IMR-90 (cell line): Measurements from ENCODE around the gene DNAJC5. TPM values are rescaled to one million over a fixed set of nuclear protein-coding genes. Genes with fewer than 3 reads are reported as not detected.

Source experiments
- ATAC-seq: fragments of 200-7000 bp; cut with Tn5 transposase; 2 replicates; pipeline ENCODE4 v1.9.1; 2020; ENCODE audit warnings: low read depth, mild to moderate bottlenecking, moderate library complexity
- BruUV-seq: library from RNA; stranded (reverse); fragments of 400-500 nt; replicated peaks from 2 replicates; lab custom pipeline; 2021; lab: Mats Ljungman, UMichigan
- CTCF ChIA-PET: fragments of 300-600 bp; formaldehyde crosslinking; extraction: SDS; loops from one replicate; lab custom pipeline; 2021; ENCODE audit warnings: antibody characterized with exemption; lab: Yijun Ruan, JAX
- POLR2A ChIA-PET: fragments of 300-600 bp; sonication (Branson Sonifier 250); formaldehyde crosslinking; loops from one replicate; lab custom pipeline; 2022; ENCODE audit warnings: antibody characterized with exemption; ENCODE audit not compliant: unreplicated experiment; lab: Charles Lee
- DNase-seq: peaks from one replicate; pipeline ENCODE4 v3.0.0; 2013
- H2AFZ ChIP-seq: replicated peaks from 2 replicates; pipeline ENCODE3; 2013; ENCODE audit warnings: low read length, mild to moderate bottlenecking; ENCODE audit not compliant: poor library complexity
- H2AK5ac ChIP-seq: 2 replicates; pipeline ENCODE4 v1.6.1; 2013; ENCODE audit warnings: low read depth, low read length, inconsistent platforms
- H2AK9ac ChIP-seq: replicated peaks from 2 replicates; pipeline ENCODE3; 2013; ENCODE audit warnings: mild to moderate bottlenecking, low read depth, low read length, moderate library complexity; ENCODE audit not compliant: poor library complexity
- H2BK120ac ChIP-seq: 2 replicates; pipeline ENCODE4 v1.6.1; 2013; ENCODE audit warnings: low read depth, low read length, inconsistent platforms
- H2BK15ac ChIP-seq: 3 replicates; pipeline ENCODE4 v1.6.1; 2013; ENCODE audit warnings: low read depth, low read length, inconsistent platforms
- H2BK20ac ChIP-seq: 2 replicates; pipeline ENCODE4 v1.6.1; 2013; ENCODE audit warnings: low read depth, mild to moderate bottlenecking, inconsistent platforms, low read length, moderate library complexity
- H2BK5ac ChIP-seq: 2 replicates; pipeline ENCODE4 v1.6.1; 2013; ENCODE audit warnings: mild to moderate bottlenecking, low read depth, low read length, inconsistent platforms; ENCODE audit not compliant: poor library complexity, severe bottlenecking
- H3K14ac ChIP-seq: replicated peaks from 2 replicates; pipeline ENCODE4 v1.6.1; 2013; ENCODE audit warnings: low read depth, low read length, inconsistent platforms
- H3K18ac ChIP-seq: 2 replicates; pipeline ENCODE4 v1.6.1; 2013; ENCODE audit warnings: low read depth, low read length, control low read depth
- H3K23ac ChIP-seq: 2 replicates; pipeline ENCODE4 v1.6.1; 2013; ENCODE audit warnings: low read depth, low read length, inconsistent platforms
- H3K27ac ChIP-seq: 2 replicates; pipeline ENCODE4 v1.5.1; 2013; ENCODE audit warnings: mild to moderate bottlenecking, control low read depth, low read length; ENCODE audit not compliant: insufficient read depth
- H3K27me3 ChIP-seq: 2 replicates; pipeline ENCODE4 v1.6.1; 2013; ENCODE audit warnings: low read length; ENCODE audit not compliant: control insufficient read depth, insufficient read depth
- H3K36me3 ChIP-seq: 2 replicates; pipeline ENCODE4 v1.6.1; 2013; ENCODE audit warnings: low read length, mixed read lengths; ENCODE audit not compliant: control insufficient read depth, insufficient read depth
- H3K4ac ChIP-seq: 2 replicates; pipeline ENCODE4 v1.6.1; 2013; ENCODE audit warnings: low read depth, low read length, inconsistent platforms
- H3K4me1 ChIP-seq: 2 replicates; pipeline ENCODE4 v1.6.1; 2013; ENCODE audit warnings: low read length, mixed read lengths; ENCODE audit not compliant: control insufficient read depth, insufficient read depth
- H3K4me2 ChIP-seq: 2 replicates; pipeline ENCODE4 v1.6.1; 2013; ENCODE audit warnings: low read depth, mild to moderate bottlenecking, control low read depth, low read length, moderate library complexity
- H3K4me3 ChIP-seq: 2 replicates; pipeline ENCODE4 v1.5.1; 2013; ENCODE audit warnings: low read depth, mild to moderate bottlenecking, control low read depth, low read length, moderate library complexity; ENCODE audit not compliant: insufficient read depth
- H3K56ac ChIP-seq: 2 replicates; pipeline ENCODE4 v1.6.1; 2013; ENCODE audit warnings: low read length, inconsistent platforms; ENCODE audit not compliant: insufficient read depth; ENCODE audit errors: extremely low read depth
- H3K79me1 ChIP-seq, 2 experiments: 2 replicates each; pipeline ENCODE4 v1.6.1; 2013; ENCODE audit warnings: low read length in 2 of 2, inconsistent platforms in 1 of 2, low read depth in 1 of 2
- H3K9ac ChIP-seq: 2 replicates; pipeline ENCODE4 v1.6.1; 2013; ENCODE audit warnings: low read depth, low read length, control low read depth
- H3K9me1 ChIP-seq: 2 replicates; pipeline ENCODE4 v1.6.1; 2013; ENCODE audit warnings: low read length, inconsistent platforms; ENCODE audit not compliant: insufficient read depth
- H3K9me3 ChIP-seq: 2 replicates; pipeline ENCODE4 v1.6.1; 2013; ENCODE audit warnings: low read length; ENCODE audit not compliant: control insufficient read depth, insufficient read depth
- H4K20me1 ChIP-seq: 2 replicates; pipeline ENCODE4 v1.6.1; 2013; ENCODE audit warnings: low read length, inconsistent platforms; ENCODE audit not compliant: insufficient read depth
- H4K5ac ChIP-seq: 2 replicates; pipeline ENCODE4 v1.6.1; 2013; ENCODE audit warnings: mild to moderate bottlenecking, low read depth, low read length, control low read depth
- H4K8ac ChIP-seq, 2 experiments: 2 replicates each; pipeline ENCODE4 v1.6.1; 2013; ENCODE audit warnings: low read depth in 2 of 2, low read length in 2 of 2, control low read depth in 1 of 2, inconsistent platforms in 1 of 2
- H4K91ac ChIP-seq: 2 replicates; pipeline ENCODE4 v1.6.1; 2013; ENCODE audit warnings: low read depth, low read length, inconsistent platforms; ENCODE audit not compliant: insufficient read depth
- BHLHE40 ChIP-seq: fragments of 150-350 bp; IDR thresholded peaks from 2 replicates; pipeline ENCODE4 v1.6.1; 2016; ENCODE audit warnings: mild to moderate bottlenecking, low read depth, low read length
- CHD1 ChIP-seq: IDR thresholded peaks from 2 replicates; pipeline ENCODE4 v1.6.1; 2012; ENCODE audit warnings: low read depth, low read length, improper control_type of control experiment
- CTCF ChIP-seq: conservative IDR thresholded peaks from 2 replicates; pipeline ENCODE4 v1.5.1; 2012; ENCODE audit warnings: mild to moderate bottlenecking, low read depth, low read length, improper control_type of control experiment
- ELK1 ChIP-seq: fragments of 150-350 bp; IDR thresholded peaks from 2 replicates; pipeline ENCODE4 v1.6.1; 2016; ENCODE audit warnings: low read depth, mild to moderate bottlenecking, low read length, moderate library complexity, borderline replicate concordance
- FOS ChIP-seq: fragments of 150-350 bp; IDR thresholded peaks from 2 replicates; pipeline ENCODE4 v1.6.1; 2016; ENCODE audit warnings: low read depth, low read length
- MAFK ChIP-seq: IDR thresholded peaks from 2 replicates; pipeline ENCODE4 v1.6.1; 2012; ENCODE audit warnings: low read depth, low read length, improper control_type of control experiment
- MAZ ChIP-seq: IDR thresholded peaks from 2 replicates; pipeline ENCODE4 v1.6.1; 2012; ENCODE audit warnings: low read depth, mild to moderate bottlenecking, low read length, improper control_type of control experiment, moderate library complexity, borderline replicate concordance
- MXI1 ChIP-seq: IDR thresholded peaks from 2 replicates; pipeline ENCODE4 v1.6.1; 2012; ENCODE audit warnings: low read depth, mild to moderate bottlenecking, low read length, moderate library complexity, borderline replicate concordance
- NFE2L2 ChIP-seq: fragments of 150-350 bp; IDR thresholded peaks from 2 replicates; pipeline ENCODE4 v1.6.1; 2016; ENCODE audit warnings: low read depth, mild to moderate bottlenecking, low read length
- POLR2A ChIP-seq: IDR thresholded peaks from 2 replicates; pipeline ENCODE4 v1.6.1; 2012; ENCODE audit warnings: mild to moderate bottlenecking, low read depth, low read length
- RAD21 ChIP-seq: IDR thresholded peaks from 2 replicates; pipeline ENCODE4 v1.6.1; 2012; ENCODE audit warnings: low read length, improper control_type of control experiment
- RCOR1 ChIP-seq: IDR thresholded peaks from 2 replicates; pipeline ENCODE4 v1.6.1; 2012; ENCODE audit warnings: mild to moderate bottlenecking, low read length, improper control_type of control experiment; ENCODE audit not compliant: insufficient replicate concordance
- RFX5 ChIP-seq: IDR thresholded peaks from 2 replicates; pipeline ENCODE4 v1.8.0; 2012; ENCODE audit warnings: low read depth, mild to moderate bottlenecking, low read length, moderate library complexity
- SMC3 ChIP-seq: fragments of 150-350 bp; IDR thresholded peaks from 2 replicates; pipeline ENCODE4 v1.6.1; 2016; ENCODE audit warnings: low read depth, mild to moderate bottlenecking, antibody characterized with exemption, low read length, moderate library complexity
- USF2 ChIP-seq: fragments of 150-350 bp; IDR thresholded peaks from 2 replicates; pipeline ENCODE4 v1.6.1; 2017; ENCODE audit warnings: mild to moderate bottlenecking, antibody characterized with exemption, low read length, low read depth
- WGBS, 2 experiments: methylation state at CpG; one replicate each; pipeline versions ENCODE4 v1.1.5 to v1.1.7; 2013; ENCODE audit warnings: missing lambda C conversion rate in 2 of 2; ENCODE audit not compliant: insufficient read length in 1 of 2; ENCODE audit errors: extremely low coverage in 2 of 2; 5-methylcytosine and 5-hydroxymethylcytosine counted together
- dilution Hi-C: fragments of 300-500 bp; cut with HindIII; formaldehyde crosslinking; loops from one replicate; pipeline ENCODE4 v1.14.3; 2018; ENCODE audit warnings: low sequenced_read_pairs; ENCODE audit not compliant: unreplicated experiment
- in situ Hi-C: fragments of 300-500 bp; cut with MboI; formaldehyde crosslinking; loops from 3 replicates; pipeline ENCODE4 v1.14.3; 2019; ENCODE audit warnings: low sequenced_read_pairs, inconsistent platforms, mixed read lengths
- intact Hi-C: fragments of 100-400 bp; cut with micrococcal nuclease; formaldehyde crosslinking; loops from 2 replicates; pipeline ENCODE4 v1.10.0; 2022
- polyA plus RNA-seq, 3 experiments: library from polyadenylated mRNA; depleted of rRNA; stranded (reverse); fragments of >200 nt; gene quantifications; 2 replicates each; pipeline ENCODE4 v1.2.3, GENCODE V29; 2012; ENCODE audit warnings: low replicate concordance in 1 of 3
- total RNA-seq: library from RNA; depleted of rRNA; stranded (reverse); fragments of >200 nt; gene quantifications from 2 replicates; pipeline ENCODE4 v1.2.3, GENCODE V29; 2012

Gene DNAJC5
- total and polyA plus RNA-seq, 2 of the 4 experiments (the other 2 are of a cell fraction): 35.6 to 45.2 TPM

GRCh38 chr20:63941282-63942081 is 46.6 kb downstream of the DNAJC5 start:
- Histone ChIP-seq H4K5ac (no peak overlapping the region), H3K14ac (no peak overlapping the region), H3K18ac (no peak overlapping the region), H2AK5ac (no peak overlapping the region), H3K36me3 (peaks cover 56% of the 10 kb centered on the region), H3K27me3 (no peaks in the 10 kb centered on the region), H4K20me1 (peaks cover 71% of the 10 kb centered on the region), H3K79me1 (peaks cover 16 to 63% of the 10 kb centered on the region in 2 experiments), H3K56ac (no peak overlapping the region), H3K9me3 (no peaks in the 10 kb centered on the region), H3K4me2 (no peak overlapping the region), H3K23ac (no peak overlapping the region), H3K4me3 (no peak overlapping the region), H3K9ac (no peak overlapping the region), H2BK20ac (no peak overlapping the region), H3K4me1 (no peaks in the 10 kb centered on the region), H3K4ac (no peak overlapping the region), H4K8ac (no peak overlapping the region), H2AFZ (peak overlapping the region; percentile 58), H2BK5ac (no peak overlapping the region), H4K91ac (no peak overlapping the region), H2BK15ac (no peak overlapping the region), H2BK120ac (no peak overlapping the region), H3K27ac (no peak overlapping the region), H3K9me1 (no peaks in the 10 kb centered on the region), H2AK9ac (no peak overlapping the region)
- intact Hi-C loops: no loop called here
- ChIA-PET CTCF (no interaction called here), POLR2A (no interaction called here)
- in situ Hi-C loops: no loop called here
- TF ChIP-seq MXI1: no peak
- no peak for TF ChIP-seq MAFK
- no peak for TF ChIP-seq RCOR1
- TF ChIP-seq POLR2A: no peak
- no peak for TF ChIP-seq ELK1
- TF ChIP-seq USF2: no peak
- no peak for TF ChIP-seq CHD1
- TF ChIP-seq RFX5: no peak
- no peak for TF ChIP-seq MAZ
- TF ChIP-seq BHLHE40: no peak
- TF ChIP-seq NFE2L2: no peak
- TF ChIP-seq RAD21: no peak
- no peak for TF ChIP-seq FOS
- no peak for TF ChIP-seq CTCF
- TF ChIP-seq SMC3: no peak
- ATAC-seq: no peak
- dilution Hi-C loops: no loop called here
- WGBS, 2 experiments: 92% methylated on average over 15 of the region's 39 CpGs; no CpG with 5 or more reads in 1 of the 2 experiments
- BruUV-seq: no TSS peak
- no peak for DNase-seq
